ENCODE data around the gene SEMA4F. TPM values are rescaled to one million over a fixed set of nuclear protein-coding genes. Genes with fewer than 3 reads are reported as not detected.

The SEMA4F gene
- total and polyA plus RNA-seq, 7 donors: 0.59 to 5.7 (median 2.0) TPM

DNA sequence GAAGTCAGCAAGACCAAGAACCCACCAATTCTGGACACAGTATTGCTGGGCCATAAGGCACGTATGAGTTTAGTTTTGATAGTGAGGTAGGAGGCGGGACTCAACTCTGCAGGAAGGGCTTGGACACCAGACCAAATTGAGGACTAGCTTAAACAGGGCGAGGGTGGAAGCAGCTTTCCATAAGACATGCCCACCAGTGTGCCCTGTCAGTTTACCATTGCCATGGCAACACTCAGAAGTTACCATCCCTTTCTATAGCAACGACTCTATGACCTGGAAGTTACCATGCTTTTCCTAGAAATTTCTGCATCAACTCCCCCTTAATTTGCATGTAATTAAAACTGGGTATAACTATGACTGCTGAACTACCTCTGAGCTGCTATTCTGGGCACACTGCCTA, 8.7 kb upstream of the SEMA4F start:
- no peak for TF ChIP-seq CTCF (IDR thresholded peaks at IDR 0.05)
- DNase-seq (no peak), ATAC-seq (no peak)
- Histone ChIP-seq H3K27me3 (ENCODE audit: insufficient read depth in 3 of 3, low read length in 2 of 3) (peaks cover 2 to 30% (median 9%) of the 10 kb centered on the region in 3 donors), H3K9me3 (no peaks in the 10 kb centered on the region), H3K4me3 (no peak overlapping the region), H3K4me1 (no peaks in the 10 kb centered on the region), H3K27ac (no peak overlapping the region), H3K36me3 (ENCODE audit: insufficient read depth in 1 of 2, low read depth in 1 of 2) (no peaks in the 10 kb centered on the region)
- WGBS, 3 donors: 55 to 72% (median 66%) methylated on average over 4 of the region's 4 CpGs
- intact Hi-C loops (cut with DNase I): no loop called here

DNA sequence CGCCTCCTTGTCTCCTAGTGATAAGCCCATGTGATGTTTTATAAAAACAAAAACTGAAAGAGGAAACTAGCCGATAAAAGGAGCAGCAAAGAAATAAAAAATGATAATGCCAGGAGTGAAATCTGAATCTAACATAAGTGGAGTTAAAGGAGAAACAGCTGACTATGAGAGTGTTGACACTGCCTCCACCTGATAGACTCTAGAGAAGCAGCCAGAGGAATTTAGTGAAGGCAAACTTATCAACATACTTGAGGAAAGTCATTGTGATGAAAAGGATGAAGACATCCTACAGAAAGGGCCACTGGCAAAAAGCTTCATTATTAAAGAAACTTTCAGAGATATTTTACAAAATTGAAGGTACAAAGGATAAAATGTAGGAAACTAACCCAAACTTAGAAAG, 7.8 kb upstream of the SEMA4F start:
- H3K9me3 ChIP-seq: no peaks in the 10 kb centered on the region
- intact Hi-C loops (cut with DNase I): no loop called here
- H3K4me1 ChIP-seq: no peaks in the 10 kb centered on the region
- no peak overlapping the region for H3K27ac ChIP-seq
- ATAC-seq (no peak), DNase-seq (no peak)
- peaks cover 2 to 30% (median 7%) of the 10 kb centered on the region in 3 donors for H3K27me3 ChIP-seq (ENCODE audit: insufficient read depth in 3 of 3, low read length in 2 of 3)
- H3K36me3 ChIP-seq (ENCODE audit: insufficient read depth in 1 of 2, low read depth in 1 of 2): no peaks in the 10 kb centered on the region
- no peak overlapping the region for H3K4me3 ChIP-seq
- WGBS, 3 donors: 84 to 85% (median 84%) methylated on average over 2 of the region's 2 CpGs
- no peak for TF ChIP-seq CTCF (IDR thresholded peaks at IDR 0.05)

DNA sequence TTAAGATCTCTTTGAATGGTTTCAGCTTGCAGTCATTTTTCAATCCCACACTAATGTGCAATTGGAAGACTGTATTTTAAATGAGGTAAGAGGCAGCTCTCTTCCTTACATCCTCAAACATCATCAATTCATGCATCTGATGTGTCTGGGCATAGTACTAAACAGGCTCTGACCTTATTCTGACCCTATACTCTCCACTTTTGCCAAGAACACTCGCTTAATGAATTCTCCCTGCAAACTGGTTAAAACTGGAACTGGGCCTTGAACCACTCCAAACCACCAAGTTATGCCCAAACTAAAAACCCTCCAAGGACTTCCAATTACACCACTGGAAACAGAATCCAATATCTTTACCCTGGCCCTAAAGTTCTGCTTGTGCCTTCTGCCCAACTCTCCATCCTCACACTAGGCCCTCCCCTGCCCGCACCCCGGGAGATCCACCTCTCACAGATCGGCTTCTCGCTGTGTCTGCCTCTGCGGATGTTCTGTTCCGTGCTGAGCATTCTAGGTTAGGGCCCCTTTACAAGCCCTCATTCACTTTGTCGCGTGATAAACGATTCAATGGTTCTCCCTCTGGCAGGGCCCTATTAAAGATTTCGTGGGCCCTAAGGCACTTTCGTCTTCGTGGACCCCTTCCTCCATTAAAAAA, 7.1 kb upstream of the SEMA4F start:
- DNase-seq: no peak
- 93 to 95% (median 94%) methylated on average over 13 of the region's 13 CpGs for WGBS, 3 donors
- H3K36me3 ChIP-seq (ENCODE audit: insufficient read depth in 1 of 2, low read depth in 1 of 2): no peaks in the 10 kb centered on the region
- intact Hi-C loops (cut with DNase I): no loop called here
- no peak for TF ChIP-seq CTCF (IDR thresholded peaks at IDR 0.05)
- ATAC-seq: no peak
- H3K27ac ChIP-seq: no peak overlapping the region
- no peaks in the 10 kb centered on the region for H3K9me3 ChIP-seq
- peaks cover 2 to 30% (median 7%) of the 10 kb centered on the region in 3 donors for H3K27me3 ChIP-seq (ENCODE audit: insufficient read depth in 3 of 3, low read length in 2 of 3)
- H3K4me1 ChIP-seq: no peaks in the 10 kb centered on the region
- no peak overlapping the region for H3K4me3 ChIP-seq

DNA sequence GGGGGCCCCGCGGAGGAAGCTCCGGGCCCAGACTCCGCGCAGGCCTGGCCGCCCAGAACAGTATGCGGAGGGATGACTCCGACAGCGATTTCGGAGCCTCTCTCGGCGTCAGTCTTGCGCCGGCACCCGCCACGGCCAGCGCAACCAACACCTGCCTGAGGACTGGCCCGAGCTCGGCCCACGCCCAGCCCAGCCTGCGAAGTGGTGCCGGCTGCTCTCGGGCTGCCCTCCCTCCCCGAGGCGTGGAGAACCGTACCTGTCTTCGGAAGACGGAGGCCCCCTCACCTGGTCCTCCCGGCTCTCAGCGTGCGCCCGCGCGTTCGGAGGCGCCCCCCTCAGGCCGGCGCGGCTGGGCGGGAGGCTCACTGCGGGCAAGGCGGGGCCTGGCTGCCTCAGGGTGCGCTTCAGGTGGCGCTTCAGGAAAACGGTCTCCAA, 6.0 kb upstream of the SEMA4F start, which contains the start of gene M1AP:
Gene M1AP (minus strand): TSS at position 322 of the 435 bp plus-strand sequence. CDS start 8,055 bp downstream, outside the sequence.
- Histone ChIP-seq H3K27ac (no peak within 1 kb of the TSS), H3K4me1 (no peaks in the 10 kb centered on the region), H3K27me3 (ENCODE audit: insufficient read depth in 3 of 3, low read length in 2 of 3) (peaks cover 2 to 30% (median 7%) of the 10 kb centered on the region in 3 donors), H3K4me3 (peak within 1 kb of the TSS; percentile 5), H3K9me3 (no peaks in the 10 kb centered on the region), H3K36me3 (ENCODE audit: insufficient read depth in 1 of 2, low read depth in 1 of 2) (no peaks in the 10 kb centered on the region)
- ATAC-seq (no peak), DNase-seq (no peak)
- intact Hi-C loops (cut with DNase I): no loop called here
- TF ChIP-seq CTCF (IDR thresholded peaks at IDR 0.05): no peak
- WGBS, 3 donors: 17 to 20% (median 18%) methylated on average over 43 to 45 of the region's 45 CpGs
